Measurements from ENCODE around the gene NUPR1.

NUPR1 gene

DNA sequence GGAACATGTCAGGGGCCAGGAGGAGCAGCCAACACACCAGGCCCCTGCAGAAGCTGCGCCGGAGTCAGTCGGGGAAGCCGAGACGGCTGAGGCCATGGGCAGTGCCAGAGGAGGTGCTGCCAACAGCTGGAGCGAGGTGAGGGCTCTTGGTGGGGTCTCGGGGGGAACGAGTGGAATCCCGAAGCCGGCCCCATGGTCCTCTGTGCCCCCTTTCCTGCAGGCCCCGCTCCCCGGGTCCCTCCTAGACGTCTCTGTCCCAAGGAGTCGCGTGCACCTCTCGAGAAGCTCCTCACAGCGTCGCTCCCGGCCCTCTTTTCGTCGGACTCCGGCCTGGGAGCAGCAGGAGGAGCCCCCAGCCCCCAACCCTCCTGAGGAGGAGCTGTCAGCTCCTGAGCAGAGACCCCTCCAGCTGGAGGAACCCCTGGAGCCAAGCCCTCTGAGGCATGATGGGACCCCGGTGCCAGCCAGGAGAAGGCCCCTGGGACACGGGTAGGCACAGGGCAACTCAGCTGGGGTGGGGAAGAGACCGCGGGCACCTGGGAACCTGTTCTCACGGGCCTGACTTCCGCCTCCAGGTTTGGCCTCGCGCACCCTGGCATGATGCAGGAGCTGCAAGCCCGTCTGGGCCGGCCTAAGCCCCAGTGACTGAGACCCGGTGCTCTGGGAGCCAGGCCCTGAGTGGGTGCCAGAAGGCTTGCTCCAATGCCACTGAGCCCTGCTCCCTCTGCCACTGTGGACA lies 40.7 kb downstream of the NUPR1 start (continued):
- TF ChIP-seq, protein P1, sequence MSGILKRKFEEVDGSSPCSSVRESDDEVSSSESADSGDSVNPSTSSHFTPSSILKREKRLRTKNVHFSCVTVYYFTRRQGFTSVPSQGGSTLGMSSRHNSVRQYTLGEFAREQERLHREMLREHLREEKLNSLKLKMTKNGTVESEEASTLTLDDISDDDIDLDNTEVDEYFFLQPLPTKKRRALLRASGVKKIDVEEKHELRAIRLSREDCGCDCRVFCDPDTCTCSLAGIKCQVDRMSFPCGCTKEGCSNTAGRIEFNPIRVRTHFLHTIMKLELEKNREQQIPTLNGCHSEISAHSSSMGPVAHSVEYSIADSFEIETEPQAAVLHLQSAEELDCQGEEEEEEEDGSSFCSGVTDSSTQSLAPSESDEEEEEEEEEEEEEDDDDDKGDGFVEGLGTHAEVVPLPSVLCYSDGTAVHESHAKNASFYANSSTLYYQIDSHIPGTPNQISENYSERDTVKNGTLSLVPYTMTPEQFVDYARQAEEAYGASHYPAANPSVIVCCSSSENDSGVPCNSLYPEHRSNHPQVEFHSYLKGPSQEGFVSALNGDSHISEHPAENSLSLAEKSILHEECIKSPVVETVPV (CRISPR knock-in tag; IDR thresholded peaks at IDR 0.05), result no peak
- TF ChIP-seq CSDC2 (CRISPR knock-in tag; IDR thresholded peaks at IDR 0.05) (no peak), PPARA (CRISPR knock-in tag; IDR thresholded peaks at IDR 0.05; ENCODE audit: borderline replicate concordance) (no peak), TCF4 (CRISPR knock-in tag; IDR thresholded peaks at IDR 0.05; ENCODE audit: borderline replicate concordance) (no peak)

DNA sequence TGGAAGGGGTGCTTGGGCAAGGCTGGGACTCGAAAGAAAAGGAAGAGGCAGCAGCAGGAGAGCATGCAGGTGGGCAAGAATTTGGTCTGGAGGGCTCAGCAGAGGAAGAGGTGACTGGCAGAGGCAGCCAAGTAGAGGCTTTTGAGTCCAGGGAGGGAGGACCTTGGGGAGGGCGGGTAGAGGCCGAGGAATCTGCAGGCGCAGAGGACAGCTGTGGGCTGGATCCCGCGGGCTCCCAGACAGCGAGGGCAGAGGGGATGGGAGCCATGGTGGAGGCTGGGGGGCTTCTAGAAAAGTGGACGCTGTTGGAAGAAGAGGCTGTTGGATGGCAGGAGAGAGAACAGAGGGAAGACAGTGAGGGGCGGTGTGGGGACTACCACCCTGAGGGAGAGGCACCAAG lies 41.4 kb downstream of the NUPR1 start:
- no peak for TF ChIP-seq ZFP3 (CRISPR knock-in tag; IDR thresholded peaks at IDR 0.05)
- TF ChIP-seq CSDC2 (CRISPR knock-in tag; IDR thresholded peaks at IDR 0.05), result no peak
- TF ChIP-seq, protein P1 (CRISPR knock-in tag; IDR thresholded peaks at IDR 0.05), result no peak
- TF ChIP-seq, protein P2, sequence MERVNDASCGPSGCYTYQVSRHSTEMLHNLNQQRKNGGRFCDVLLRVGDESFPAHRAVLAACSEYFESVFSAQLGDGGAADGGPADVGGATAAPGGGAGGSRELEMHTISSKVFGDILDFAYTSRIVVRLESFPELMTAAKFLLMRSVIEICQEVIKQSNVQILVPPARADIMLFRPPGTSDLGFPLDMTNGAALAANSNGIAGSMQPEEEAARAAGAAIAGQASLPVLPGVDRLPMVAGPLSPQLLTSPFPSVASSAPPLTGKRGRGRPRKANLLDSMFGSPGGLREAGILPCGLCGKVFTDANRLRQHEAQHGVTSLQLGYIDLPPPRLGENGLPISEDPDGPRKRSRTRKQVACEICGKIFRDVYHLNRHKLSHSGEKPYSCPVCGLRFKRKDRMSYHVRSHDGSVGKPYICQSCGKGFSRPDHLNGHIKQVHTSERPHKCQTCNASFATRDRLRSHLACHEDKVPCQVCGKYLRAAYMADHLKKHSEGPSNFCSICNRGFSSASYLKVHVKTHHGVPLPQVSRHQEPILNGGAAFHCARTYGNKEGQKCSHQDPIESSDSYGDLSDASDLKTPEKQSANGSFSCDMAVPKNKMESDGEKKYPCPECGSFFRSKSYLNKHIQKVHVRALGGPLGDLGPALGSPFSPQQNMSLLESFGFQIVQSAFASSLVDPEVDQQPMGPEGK (CRISPR knock-in tag; IDR thresholded peaks at IDR 0.05; ENCODE audit: borderline replicate concordance), result no peak
- TF ChIP-seq OSR1 (CRISPR knock-in tag; IDR thresholded peaks at IDR 0.05), result no peak
- no peak for TF ChIP-seq PPARA (CRISPR knock-in tag; IDR thresholded peaks at IDR 0.05; ENCODE audit: borderline replicate concordance)
- no peak for TF ChIP-seq ZNF565 (CRISPR knock-in tag; conservative IDR thresholded peaks at IDR 0.05; ENCODE audit: low read depth)
- no peak for TF ChIP-seq BACH2 (CRISPR knock-in tag; IDR thresholded peaks at IDR 0.05; ENCODE audit: borderline replicate concordance)
- TF ChIP-seq ZFP30 (CRISPR knock-in tag; IDR thresholded peaks at IDR 0.05), result no peak
- TF ChIP-seq ZNF8 (CRISPR knock-in tag; IDR thresholded peaks at IDR 0.05), result no peak
- TF ChIP-seq SNAI2 (CRISPR knock-in tag; IDR thresholded peaks at IDR 0.05), result no peak
- ATAC-seq, result no peak

DNA sequence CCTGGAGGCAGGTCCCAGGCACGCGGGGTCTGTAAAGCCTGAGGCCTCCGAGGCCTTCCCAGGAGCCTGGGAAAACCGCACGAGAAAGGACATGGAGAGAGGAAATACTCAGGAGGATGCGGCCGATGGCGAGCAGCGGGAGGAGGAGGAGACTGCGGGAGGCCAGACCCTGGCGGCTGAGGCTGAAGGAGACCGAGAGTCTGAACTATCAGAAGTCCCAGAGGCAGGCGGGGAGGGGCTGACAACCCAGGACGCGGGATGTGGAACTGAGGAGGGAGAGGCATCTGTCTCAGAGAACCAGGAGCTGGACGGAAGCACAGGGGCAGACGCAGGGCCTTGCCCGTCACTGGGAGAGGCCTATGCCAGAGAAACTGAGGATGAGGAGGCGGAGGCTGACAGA lies 41.9 kb downstream of the NUPR1 start:
- TF ChIP-seq ESRRG (CRISPR knock-in tag; IDR thresholded peaks at IDR 0.05) (no peak), CSDC2 (CRISPR knock-in tag; IDR thresholded peaks at IDR 0.05) (no peak), BACH2 (CRISPR knock-in tag; IDR thresholded peaks at IDR 0.05; ENCODE audit: borderline replicate concordance) (no peak), TOX (CRISPR knock-in tag; IDR thresholded peaks at IDR 0.05; ENCODE audit: borderline replicate concordance) (no peak), ISL1 (CRISPR knock-in tag; IDR thresholded peaks at IDR 0.05) (no peak), ZNF8 (CRISPR knock-in tag; IDR thresholded peaks at IDR 0.05) (no peak), ZNF565 (CRISPR knock-in tag; conservative IDR thresholded peaks at IDR 0.05; ENCODE audit: low read depth) (no peak), OSR1 (CRISPR knock-in tag; IDR thresholded peaks at IDR 0.05) (no peak), ARNTL (CRISPR knock-in tag; IDR thresholded peaks at IDR 0.05; ENCODE audit: borderline replicate concordance, low read depth) (no peak)
- TF ChIP-seq, protein P1 (CRISPR knock-in tag; IDR thresholded peaks at IDR 0.05), result no peak
- ATAC-seq, result no peak

DNA sequence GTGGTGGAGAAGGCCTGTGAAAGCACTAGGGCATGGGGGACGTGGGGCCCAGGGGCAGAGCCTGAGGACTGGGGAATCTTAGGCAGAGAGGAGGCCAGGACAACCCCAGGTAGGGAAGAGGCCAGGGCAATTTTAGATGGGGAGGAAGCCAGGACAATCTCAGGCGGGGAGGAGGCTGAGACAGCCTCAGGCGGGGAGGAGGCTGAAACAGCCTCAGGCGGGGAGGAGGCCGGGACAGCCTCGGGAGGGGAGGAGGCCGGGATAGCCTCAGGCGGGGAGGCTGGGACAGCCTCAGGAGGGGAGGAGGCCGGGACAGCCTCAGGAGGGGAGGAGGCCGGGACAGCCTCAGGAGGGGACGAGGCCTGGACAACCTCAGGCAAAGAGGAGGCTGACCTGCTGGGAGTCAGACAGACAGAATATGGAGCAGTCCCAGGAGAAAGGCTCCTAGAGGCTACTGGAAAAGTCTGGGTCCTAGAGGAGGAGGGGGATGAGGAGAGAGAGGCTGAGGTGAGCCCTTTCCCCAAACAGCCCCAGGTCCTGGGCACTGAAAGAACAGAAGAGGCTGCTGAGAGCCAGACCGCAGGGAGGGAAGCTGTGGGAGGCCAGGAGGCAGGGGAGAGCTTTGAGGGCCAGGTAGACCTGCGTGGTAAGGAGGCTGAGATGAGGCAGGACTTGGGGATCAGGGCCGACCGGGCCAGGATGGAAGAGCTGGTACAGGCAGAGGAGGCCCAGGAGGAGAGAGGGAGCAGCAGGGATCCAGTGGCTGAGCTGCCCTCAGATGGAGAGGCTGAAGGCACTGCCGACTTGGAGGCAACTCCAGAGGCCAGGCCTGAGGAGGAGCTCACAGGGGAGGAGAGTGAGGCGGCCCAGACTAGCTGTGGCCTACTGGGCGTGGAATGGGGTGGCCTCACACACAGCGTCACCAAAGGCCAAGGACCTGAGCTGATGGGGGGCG lies 42.7 kb downstream of the NUPR1 start:
- no peak for ATAC-seq
- TF ChIP-seq, protein P3, sequence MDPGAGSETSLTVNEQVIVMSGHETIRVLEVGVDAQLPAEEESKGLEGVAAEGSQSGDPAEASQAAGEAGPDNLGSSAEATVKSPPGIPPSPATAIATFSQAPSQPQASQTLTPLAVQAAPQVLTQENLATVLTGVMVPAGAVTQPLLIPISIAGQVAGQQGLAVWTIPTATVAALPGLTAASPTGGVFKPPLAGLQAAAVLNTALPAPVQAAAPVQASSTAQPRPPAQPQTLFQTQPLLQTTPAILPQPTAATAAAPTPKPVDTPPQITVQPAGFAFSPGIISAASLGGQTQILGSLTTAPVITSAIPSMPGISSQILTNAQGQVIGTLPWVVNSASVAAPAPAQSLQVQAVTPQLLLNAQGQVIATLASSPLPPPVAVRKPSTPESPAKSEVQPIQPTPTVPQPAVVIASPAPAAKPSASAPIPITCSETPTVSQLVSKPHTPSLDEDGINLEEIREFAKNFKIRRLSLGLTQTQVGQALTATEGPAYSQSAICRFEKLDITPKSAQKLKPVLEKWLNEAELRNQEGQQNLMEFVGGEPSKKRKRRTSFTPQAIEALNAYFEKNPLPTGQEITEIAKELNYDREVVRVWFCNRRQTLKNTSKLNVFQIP (CRISPR knock-in tag; IDR thresholded peaks at IDR 0.05; ENCODE audit: borderline replicate concordance, low read depth), result no peak
- TF ChIP-seq, protein P4, sequence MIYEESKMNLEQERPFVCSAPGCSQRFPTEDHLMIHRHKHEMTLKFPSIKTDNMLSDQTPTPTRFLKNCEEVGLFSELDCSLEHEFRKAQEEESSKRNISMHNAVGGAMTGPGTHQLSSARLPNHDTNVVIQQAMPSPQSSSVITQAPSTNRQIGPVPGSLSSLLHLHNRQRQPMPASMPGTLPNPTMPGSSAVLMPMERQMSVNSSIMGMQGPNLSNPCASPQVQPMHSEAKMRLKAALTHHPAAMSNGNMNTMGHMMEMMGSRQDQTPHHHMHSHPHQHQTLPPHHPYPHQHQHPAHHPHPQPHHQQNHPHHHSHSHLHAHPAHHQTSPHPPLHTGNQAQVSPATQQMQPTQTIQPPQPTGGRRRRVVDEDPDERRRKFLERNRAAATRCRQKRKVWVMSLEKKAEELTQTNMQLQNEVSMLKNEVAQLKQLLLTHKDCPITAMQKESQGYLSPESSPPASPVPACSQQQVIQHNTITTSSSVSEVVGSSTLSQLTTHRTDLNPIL (CRISPR knock-in tag; IDR thresholded peaks at IDR 0.05; ENCODE audit: low read depth), result no peak
- no peak for TF ChIP-seq ZFP3 (CRISPR knock-in tag; IDR thresholded peaks at IDR 0.05)
- TF ChIP-seq PPARA (CRISPR knock-in tag; IDR thresholded peaks at IDR 0.05; ENCODE audit: borderline replicate concordance), result no peak
- TF ChIP-seq, protein P2 (CRISPR knock-in tag; IDR thresholded peaks at IDR 0.05; ENCODE audit: borderline replicate concordance), result no peak
- TF ChIP-seq CSDC2 (CRISPR knock-in tag; IDR thresholded peaks at IDR 0.05), result no peak
- TF ChIP-seq ESRRG (CRISPR knock-in tag; IDR thresholded peaks at IDR 0.05), result no peak
- TF ChIP-seq, protein P1 (CRISPR knock-in tag; IDR thresholded peaks at IDR 0.05), result no peak
- no peak for TF ChIP-seq TOX (CRISPR knock-in tag; IDR thresholded peaks at IDR 0.05; ENCODE audit: borderline replicate concordance)

Measured in SK-N-SH treated with all-trans-retinoic acid at 6 μM for 48 hours (cell line).